GM23338 (cell line): Measurements from ENCODE around the gene TBL1XR1. TPM values are rescaled to one million over a fixed set of nuclear protein-coding genes. Genes with fewer than 3 reads are reported as not detected.
"Not testable (repeated sequence)": the region's sequence is repeated elsewhere in the genome, so short reads cannot be mapped to it uniquely, and the experiment has no call there.

Experiments
- ATAC-seq: fragments of 200-7000 bp; cut with Tn5 transposase; 3 replicates; pipeline ENCODE4 v1.9.1; 2020
- DNase-seq: peaks from one replicate; pipeline ENCODE4 v3.0.0-alpha.2; 2015; ENCODE audit warnings: low spot score
- H2AFZ ChIP-seq: fragments of 200-600 bp; sonication (generic); 2 replicates; pipeline ENCODE4 v1.8.0; 2016; ENCODE audit warnings: antibody characterized with exemption, mild to moderate bottlenecking, moderate library complexity
- H3F3A ChIP-seq: fragments of 200-600 bp; sonication (generic); replicated peaks from 2 replicates; pipeline ENCODE4 v1.8.0; 2017; ENCODE audit warnings: antibody characterized with exemption, mixed run types, low read depth
- H3K27ac ChIP-seq: fragments of 200-600 bp; sonication (generic); 2 replicates; pipeline ENCODE4 v1.6.1; 2016; ENCODE audit warnings: low read depth
- H3K27me3 ChIP-seq: fragments of 200-600 bp; sonication (generic); 2 replicates; pipeline ENCODE4 v1.8.0; 2016; ENCODE audit warnings: mild to moderate bottlenecking, mixed run types, moderate library complexity; ENCODE audit not compliant: insufficient read depth
- H3K36me3 ChIP-seq: fragments of 200-600 bp; sonication (generic); 2 replicates; pipeline ENCODE4 v1.8.0; 2016; ENCODE audit warnings: mild to moderate bottlenecking; ENCODE audit not compliant: insufficient read depth
- H3K4me1 ChIP-seq: fragments of 200-600 bp; sonication (generic); 2 replicates; pipeline ENCODE4 v1.8.0; 2016; ENCODE audit warnings: mild to moderate bottlenecking, moderate library complexity; ENCODE audit not compliant: insufficient read depth
- H3K4me2 ChIP-seq: fragments of 200-600 bp; sonication (generic); 2 replicates; pipeline ENCODE4 v1.7.1; 2017; ENCODE audit warnings: mixed run types
- H3K4me3 ChIP-seq: fragments of 200-600 bp; sonication (generic); 2 replicates; pipeline ENCODE4 v1.6.1; 2016; ENCODE audit warnings: mixed run types
- H3K79me2 ChIP-seq: fragments of 200-600 bp; sonication (generic); replicated peaks from 2 replicates; pipeline ENCODE4 v1.8.0; 2017; ENCODE audit warnings: mild to moderate bottlenecking; ENCODE audit not compliant: insufficient read depth
- H3K9me2 ChIP-seq: fragments of 200-600 bp; sonication (generic); 2 replicates; pipeline ENCODE4 v1.8.0; 2017; ENCODE audit not compliant: insufficient read depth
- H4K20me1 ChIP-seq: fragments of 200-600 bp; sonication (generic); replicated peaks from 2 replicates; pipeline ENCODE4 v1.8.0; 2017; ENCODE audit warnings: mild to moderate bottlenecking; ENCODE audit not compliant: insufficient read depth
- H3K27ac Mint-ChIP-seq: 2 replicates; pipeline ENCODE4 v1.8.0; 2020; ENCODE audit warnings: inconsistent platforms, mild to moderate bottlenecking, moderate library complexity, mixed read lengths
- H3K27me3 Mint-ChIP-seq: 3 replicates; pipeline ENCODE4 v1.8.0; 2022; ENCODE audit warnings: low read depth, mild to moderate bottlenecking, moderate library complexity, mixed read lengths, inconsistent platforms; ENCODE audit not compliant: insufficient read depth, poor library complexity
- H3K36me3 Mint-ChIP-seq: 3 replicates; pipeline ENCODE4 v1.8.0; 2021; ENCODE audit warnings: low read depth, mild to moderate bottlenecking, inconsistent platforms, moderate library complexity, mixed read lengths
- H3K4me1 Mint-ChIP-seq: 3 replicates; pipeline ENCODE4 v1.8.0; 2020; ENCODE audit warnings: mild to moderate bottlenecking, inconsistent platforms, mixed read lengths
- H3K4me3 Mint-ChIP-seq: 3 replicates; pipeline ENCODE4 v1.8.0; 2021; ENCODE audit warnings: moderate library complexity, mild to moderate bottlenecking, inconsistent platforms, mixed read lengths
- H3K9me3 Mint-ChIP-seq: 3 replicates; pipeline ENCODE4 v1.8.0; 2020; ENCODE audit warnings: moderate library complexity, mild to moderate bottlenecking, inconsistent platforms, mixed read lengths
- CREB1 ChIP-seq: fragments of 250-450 bp; sonication (Bioruptor Pico); IDR thresholded peaks from 2 replicates; pipeline ENCODE4 v1.5.0; 2020; ENCODE audit warnings: low read depth, mild to moderate bottlenecking, moderate library complexity
- EZH2 ChIP-seq: fragments of 200-600 bp; sonication (generic); IDR thresholded peaks from one replicate; pipeline ENCODE4 v1.8.0; 2017; ENCODE audit warnings: antibody characterized with exemption, mild to moderate bottlenecking, low read depth; ENCODE audit not compliant: unreplicated experiment
- EZH2phosphoT487 ChIP-seq: fragments of 200-600 bp; sonication (generic); IDR thresholded peaks from one replicate; pipeline ENCODE4 v1.8.1; 2018; ENCODE audit warnings: antibody characterized with exemption; ENCODE audit not compliant: unreplicated experiment
- JUNB ChIP-seq: IDR thresholded peaks from one replicate; pipeline ENCODE4 v1.6.1; 2016; ENCODE audit warnings: antibody characterized with exemption; ENCODE audit not compliant: unreplicated experiment
- STAT1 ChIP-seq: IDR thresholded peaks from one replicate; pipeline ENCODE4 v1.6.1; 2016; ENCODE audit warnings: antibody characterized with exemption; ENCODE audit not compliant: unreplicated experiment
- ZNF114 ChIP-seq: fragments of 250-450 bp; sonication (Bioruptor Pico); IDR thresholded peaks from 2 replicates; pipeline ENCODE4 v1.5.0; 2020; ENCODE audit warnings: mild to moderate bottlenecking, moderate library complexity
- ZNF331 ChIP-seq: fragments of 250-450 bp; sonication (Bioruptor Pico); IDR thresholded peaks from 2 replicates; pipeline ENCODE4 v1.5.0; 2020; ENCODE audit warnings: low read depth, mild to moderate bottlenecking, moderate library complexity
- polyA plus RNA-seq: library from polyadenylated mRNA; unstranded; fragments of >200 nt; fragmentation: Nextera tagmentation; extraction: Ambion mirVana; gene quantifications from 2 replicates; pipeline ENCODE4 v1.2.1, GENCODE V29; 2016
- total RNA-seq: library from RNA; depleted of rRNA; stranded (reverse); fragments of >200 nt; shearing (Covaris generic); gene quantifications from 2 replicates; pipeline ENCODE4 v1.2.3, GENCODE V29; 2014
- TF ChIP-seq, protein P1 (sequence below), 2 experiments: fragments of 200-600 bp in 1 of 2; sonication (generic) in 1 of 2; conservative IDR thresholded peaks; 2 replicates each; pipeline versions ENCODE4 v1.5.1 to v1.6.1; 2016 to 2017; ENCODE audit warnings: antibody characterized with exemption in 2 of 2, low read depth in 2 of 2, mild to moderate bottlenecking in 2 of 2, moderate library complexity in 1 of 2
- TF ChIP-seq, protein P2 (sequence below): IDR thresholded peaks from one replicate; pipeline ENCODE4 v1.6.1; 2018; ENCODE audit warnings: antibody characterized with exemption; ENCODE audit not compliant: unreplicated experiment
- TF ChIP-seq, protein P3 (sequence below): IDR thresholded peaks from 2 replicates; pipeline ENCODE4 v1.6.1; 2016; ENCODE audit warnings: antibody characterized with exemption

The TBL1XR1 gene
- total and polyA plus RNA-seq, 2 experiments from 2014 or later = 49.6 to 122 TPM

DNA sequence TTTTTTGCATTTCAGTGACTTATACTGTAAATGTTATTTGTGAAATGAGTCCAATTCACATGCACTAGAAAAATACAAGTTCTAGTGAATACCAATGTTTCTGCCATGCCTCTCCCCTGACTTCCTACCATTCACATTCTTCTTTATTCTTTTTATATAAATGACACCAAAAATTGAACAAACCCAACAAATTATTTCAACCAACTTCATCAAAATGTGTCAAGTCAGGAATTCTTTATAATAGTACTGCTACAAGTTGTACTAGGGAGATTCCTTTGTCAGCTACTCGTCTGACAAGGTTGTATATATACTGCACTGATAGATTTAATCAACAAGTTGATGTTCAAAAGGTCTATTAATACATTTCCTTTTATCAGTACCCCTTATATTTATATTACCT is 3.0 kb downstream of the TBL1XR1 start (continued):
- TF ChIP-seq, protein P1, sequence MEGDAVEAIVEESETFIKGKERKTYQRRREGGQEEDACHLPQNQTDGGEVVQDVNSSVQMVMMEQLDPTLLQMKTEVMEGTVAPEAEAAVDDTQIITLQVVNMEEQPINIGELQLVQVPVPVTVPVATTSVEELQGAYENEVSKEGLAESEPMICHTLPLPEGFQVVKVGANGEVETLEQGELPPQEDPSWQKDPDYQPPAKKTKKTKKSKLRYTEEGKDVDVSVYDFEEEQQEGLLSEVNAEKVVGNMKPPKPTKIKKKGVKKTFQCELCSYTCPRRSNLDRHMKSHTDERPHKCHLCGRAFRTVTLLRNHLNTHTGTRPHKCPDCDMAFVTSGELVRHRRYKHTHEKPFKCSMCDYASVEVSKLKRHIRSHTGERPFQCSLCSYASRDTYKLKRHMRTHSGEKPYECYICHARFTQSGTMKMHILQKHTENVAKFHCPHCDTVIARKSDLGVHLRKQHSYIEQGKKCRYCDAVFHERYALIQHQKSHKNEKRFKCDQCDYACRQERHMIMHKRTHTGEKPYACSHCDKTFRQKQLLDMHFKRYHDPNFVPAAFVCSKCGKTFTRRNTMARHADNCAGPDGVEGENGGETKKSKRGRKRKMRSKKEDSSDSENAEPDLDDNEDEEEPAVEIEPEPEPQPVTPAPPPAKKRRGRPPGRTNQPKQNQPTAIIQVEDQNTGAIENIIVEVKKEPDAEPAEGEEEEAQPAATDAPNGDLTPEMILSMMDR (conservative IDR thresholded peaks at IDR 0.05; ENCODE audit: low read depth in 2 of 2) = no peak
- TF ChIP-seq JUNB (no peak), CREB1 (CRISPR knock-in tag) (no peak), STAT1 (no peak), EZH2 (no peak), EZH2phosphoT487 (no peak)
- TF ChIP-seq, protein P2, sequence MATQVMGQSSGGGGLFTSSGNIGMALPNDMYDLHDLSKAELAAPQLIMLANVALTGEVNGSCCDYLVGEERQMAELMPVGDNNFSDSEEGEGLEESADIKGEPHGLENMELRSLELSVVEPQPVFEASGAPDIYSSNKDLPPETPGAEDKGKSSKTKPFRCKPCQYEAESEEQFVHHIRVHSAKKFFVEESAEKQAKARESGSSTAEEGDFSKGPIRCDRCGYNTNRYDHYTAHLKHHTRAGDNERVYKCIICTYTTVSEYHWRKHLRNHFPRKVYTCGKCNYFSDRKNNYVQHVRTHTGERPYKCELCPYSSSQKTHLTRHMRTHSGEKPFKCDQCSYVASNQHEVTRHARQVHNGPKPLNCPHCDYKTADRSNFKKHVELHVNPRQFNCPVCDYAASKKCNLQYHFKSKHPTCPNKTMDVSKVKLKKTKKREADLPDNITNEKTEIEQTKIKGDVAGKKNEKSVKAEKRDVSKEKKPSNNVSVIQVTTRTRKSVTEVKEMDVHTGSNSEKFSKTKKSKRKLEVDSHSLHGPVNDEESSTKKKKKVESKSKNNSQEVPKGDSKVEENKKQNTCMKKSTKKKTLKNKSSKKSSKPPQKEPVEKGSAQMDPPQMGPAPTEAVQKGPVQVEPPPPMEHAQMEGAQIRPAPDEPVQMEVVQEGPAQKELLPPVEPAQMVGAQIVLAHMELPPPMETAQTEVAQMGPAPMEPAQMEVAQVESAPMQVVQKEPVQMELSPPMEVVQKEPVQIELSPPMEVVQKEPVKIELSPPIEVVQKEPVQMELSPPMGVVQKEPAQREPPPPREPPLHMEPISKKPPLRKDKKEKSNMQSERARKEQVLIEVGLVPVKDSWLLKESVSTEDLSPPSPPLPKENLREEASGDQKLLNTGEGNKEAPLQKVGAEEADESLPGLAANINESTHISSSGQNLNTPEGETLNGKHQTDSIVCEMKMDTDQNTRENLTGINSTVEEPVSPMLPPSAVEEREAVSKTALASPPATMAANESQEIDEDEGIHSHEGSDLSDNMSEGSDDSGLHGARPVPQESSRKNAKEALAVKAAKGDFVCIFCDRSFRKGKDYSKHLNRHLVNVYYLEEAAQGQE = no peak

DNA sequence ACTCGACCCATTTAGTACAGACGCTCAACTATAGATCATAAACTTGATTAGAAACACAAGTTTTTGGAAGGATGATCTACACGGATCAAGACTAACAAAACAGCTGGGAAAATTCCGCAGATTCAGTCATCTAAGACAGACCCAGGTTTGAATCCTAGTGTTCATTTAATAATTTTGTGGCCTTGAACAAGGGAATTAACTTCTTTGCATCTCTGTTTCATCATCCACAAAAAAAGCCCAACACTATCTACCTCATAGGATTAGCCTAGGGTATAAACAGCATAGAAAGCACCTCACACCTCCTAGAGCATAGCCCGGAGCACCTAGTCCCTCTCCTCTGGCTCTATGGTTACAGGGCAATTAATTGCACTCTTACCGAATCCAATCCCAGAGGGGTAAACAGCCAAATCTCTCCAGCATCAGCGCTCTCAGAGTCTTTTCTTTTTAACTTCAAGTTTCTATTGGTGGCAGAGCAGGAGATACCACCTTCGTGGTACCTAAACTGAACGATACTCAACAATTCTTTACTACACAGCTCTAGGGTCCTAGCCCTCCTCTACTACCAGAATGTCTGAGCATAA is 3.5 kb downstream of the TBL1XR1 start:
- ATAC-seq (no peak), DNase-seq (no peak)
- TF ChIP-seq ZNF331 (CRISPR knock-in tag) = no peak
- TF ChIP-seq CREB1 (CRISPR knock-in tag) = no peak
- TF ChIP-seq, protein P2 = no peak
- TF ChIP-seq, protein P3, sequence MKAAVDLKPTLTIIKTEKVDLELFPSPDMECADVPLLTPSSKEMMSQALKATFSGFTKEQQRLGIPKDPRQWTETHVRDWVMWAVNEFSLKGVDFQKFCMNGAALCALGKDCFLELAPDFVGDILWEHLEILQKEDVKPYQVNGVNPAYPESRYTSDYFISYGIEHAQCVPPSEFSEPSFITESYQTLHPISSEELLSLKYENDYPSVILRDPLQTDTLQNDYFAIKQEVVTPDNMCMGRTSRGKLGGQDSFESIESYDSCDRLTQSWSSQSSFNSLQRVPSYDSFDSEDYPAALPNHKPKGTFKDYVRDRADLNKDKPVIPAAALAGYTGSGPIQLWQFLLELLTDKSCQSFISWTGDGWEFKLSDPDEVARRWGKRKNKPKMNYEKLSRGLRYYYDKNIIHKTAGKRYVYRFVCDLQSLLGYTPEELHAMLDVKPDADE = no peak
- no peak for TF ChIP-seq ZNF114 (CRISPR knock-in tag)
- H3F3A ChIP-seq = 0 out of 2 replicates have a peak, but pooled peaks cover 4% of the 10 kb centered on the region
- H3K27me3 Mint-ChIP-seq = peaks cover 15% of the 10 kb centered on the region
- H3K36me3 Mint-ChIP-seq = peaks cover 28% of the 10 kb centered on the region
- peak overlapping the region; percentile 24; the same call in 1 of the 2 replicates for H3K27ac ChIP-seq
- peak overlapping the region; percentile 91 for H3K4me3 ChIP-seq
- peaks cover 78% of the 10 kb centered on the region for H3K79me2 ChIP-seq
- 0 out of 2 replicates have a peak overlapping the region, but pooled peaks have one; percentile 28 for H3K27ac Mint-ChIP-seq
- H3K4me3 Mint-ChIP-seq = peak overlapping the region; percentile 95
- H3K4me1 ChIP-seq = peaks cover 41% of the 10 kb centered on the region
- peaks cover 58% of the 10 kb centered on the region for H4K20me1 ChIP-seq
- H3K9me3 Mint-ChIP-seq = no peaks in the 10 kb centered on the region
- H3K36me3 ChIP-seq = no peaks in the 10 kb centered on the region
- H3K4me2 ChIP-seq = peak overlapping the region; percentile 86
- H3K4me1 Mint-ChIP-seq = peaks cover 47% of the 10 kb centered on the region
- H3K9me2 ChIP-seq = no peaks in the 10 kb centered on the region
- no peak overlapping the region for H2AFZ ChIP-seq
- no peaks in the 10 kb centered on the region for H3K27me3 ChIP-seq

DNA sequence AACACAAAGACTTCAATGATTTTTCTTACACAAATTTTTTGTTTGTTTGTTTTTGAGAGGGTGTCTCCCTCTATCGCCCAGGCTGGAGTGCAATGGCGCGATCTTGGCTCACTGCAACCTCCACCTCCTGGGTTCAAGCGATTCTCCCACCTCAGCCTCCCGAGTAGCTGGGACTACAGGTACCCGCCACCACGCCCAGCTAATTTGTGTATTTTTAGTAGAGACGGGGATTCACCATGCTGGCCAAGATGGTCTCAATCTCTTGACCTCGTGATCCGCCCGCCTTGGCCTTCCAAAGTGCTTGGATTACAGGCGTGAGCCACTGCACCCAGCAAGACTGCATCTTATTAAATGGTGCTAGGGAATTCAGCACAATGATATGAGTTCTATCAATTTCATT is 4.0 kb downstream of the TBL1XR1 start:
- not testable (repeated sequence) for DNase-seq, H3K27me3 ChIP-seq, H3F3A ChIP-seq, ATAC-seq, H3K9me3 Mint-ChIP-seq, H3K36me3 ChIP-seq, H3K9me2 ChIP-seq, H2AFZ ChIP-seq
- Mint-ChIP-seq H3K4me1 (peaks cover 47% of the 10 kb centered on the region), H3K27me3 (peaks cover 15% of the 10 kb centered on the region), H3K27ac (0 out of 2 replicates have a peak overlapping the region, but pooled peaks have one; percentile 28), H3K4me3 (peak overlapping the region; percentile 95; the same call in 2 of the 3 replicates), H3K36me3 (peaks cover 28% of the 10 kb centered on the region)
- Histone ChIP-seq H3K79me2 (peaks cover 83% of the 10 kb centered on the region), H3K4me2 (peak overlapping the region; percentile 86; the same call in 1 of the 2 replicates), H3K4me3 (peak overlapping the region; percentile 91; the same call in 1 of the 2 replicates), H4K20me1 (peaks cover 63% of the 10 kb centered on the region), H3K27ac (peak overlapping the region; percentile 24; the same call in 1 of the 2 replicates), H3K4me1 (peaks cover 41% of the 10 kb centered on the region)
